ENCODE data around the gene TTC16.

- TF ChIP-seq POLR2A (IDR thresholded peaks at IDR 0.05) (no peak), CTCF (IDR thresholded peaks at IDR 0.05) (no peak)
Observed at GRCh38 chr9:127693697-127694096, 22.2 kb upstream of the TTC16 start.
